SHP77 treated with DMSO at 0.1 percent for 48 hours (cell line): ENCODE measurements around the gene LRP1B.

ENCODE experiments used
- DNase-seq: peaks from one replicate; lab custom pipeline; 2025; lab: John Stamatoyannopoulos, UW

Gene LRP1B

GRCh38 chr2:141508806-141509595, 621.8 kb downstream of the LRP1B start:
- no peak for DNase-seq

- DNase-seq, result no peak
Observed at GRCh38 chr2:141508086-141508752, 622.6 kb downstream of the LRP1B start.

- DNase-seq, result no peak
Observed at GRCh38 chr2:141506135-141506534, 624.7 kb downstream of the LRP1B start.

- no peak for DNase-seq
Observed at GRCh38 chr2:141501752-141502151, 629.1 kb downstream of the LRP1B start.

GRCh38 chr2:141499123-141499522, 631.7 kb downstream of the LRP1B start:
- DNase-seq, result no peak

- DNase-seq, result no peak
Observed at GRCh38 chr2:141498561-141498960, 632.3 kb downstream of the LRP1B start.

GRCh38 chr2:141497272-141497671, 633.5 kb downstream of the LRP1B start:
- no peak for DNase-seq

- no peak for DNase-seq
Observed at GRCh38 chr2:141496810-141497209, 634.0 kb downstream of the LRP1B start.

GRCh38 chr2:141493936-141494335, 636.9 kb downstream of the LRP1B start:
- DNase-seq, result no peak

- no peak for DNase-seq
Observed at GRCh38 chr2:141492816-141493215, 638.0 kb downstream of the LRP1B start.

GRCh38 chr2:141490886-141491285, 639.9 kb downstream of the LRP1B start:
- no peak for DNase-seq

- DNase-seq, result no peak
Observed at GRCh38 chr2:141482697-141483096, 648.1 kb downstream of the LRP1B start.

GRCh38 chr2:141475801-141476200, 655.0 kb downstream of the LRP1B start:
- no peak for DNase-seq

GRCh38 chr2:141468761-141469160, 662.1 kb downstream of the LRP1B start:
- no peak for DNase-seq

GRCh38 chr2:141467331-141467730, 663.5 kb downstream of the LRP1B start:
- DNase-seq, result no peak

- no peak for DNase-seq
Observed at GRCh38 chr2:141464995-141465394, 665.8 kb downstream of the LRP1B start.

GRCh38 chr2:141458351-141458750, 672.5 kb downstream of the LRP1B start:
- no peak for DNase-seq

- no peak for DNase-seq
Observed at GRCh38 chr2:141455877-141456276, 674.9 kb downstream of the LRP1B start.

GRCh38 chr2:141455211-141455826, 675.5 kb downstream of the LRP1B start:
- no peak for DNase-seq

GRCh38 chr2:141440072-141440635, 690.7 kb downstream of the LRP1B start:
- no peak for DNase-seq

GRCh38 chr2:141439524-141439923, 691.3 kb downstream of the LRP1B start:
- no peak for DNase-seq

- DNase-seq, result no peak
Observed at GRCh38 chr2:141438536-141438935, 692.3 kb downstream of the LRP1B start.

- no peak for DNase-seq
Observed at GRCh38 chr2:141437521-141437920, 693.3 kb downstream of the LRP1B start.
